Measurements from ENCODE around the gene CAMK1D.

DNA sequence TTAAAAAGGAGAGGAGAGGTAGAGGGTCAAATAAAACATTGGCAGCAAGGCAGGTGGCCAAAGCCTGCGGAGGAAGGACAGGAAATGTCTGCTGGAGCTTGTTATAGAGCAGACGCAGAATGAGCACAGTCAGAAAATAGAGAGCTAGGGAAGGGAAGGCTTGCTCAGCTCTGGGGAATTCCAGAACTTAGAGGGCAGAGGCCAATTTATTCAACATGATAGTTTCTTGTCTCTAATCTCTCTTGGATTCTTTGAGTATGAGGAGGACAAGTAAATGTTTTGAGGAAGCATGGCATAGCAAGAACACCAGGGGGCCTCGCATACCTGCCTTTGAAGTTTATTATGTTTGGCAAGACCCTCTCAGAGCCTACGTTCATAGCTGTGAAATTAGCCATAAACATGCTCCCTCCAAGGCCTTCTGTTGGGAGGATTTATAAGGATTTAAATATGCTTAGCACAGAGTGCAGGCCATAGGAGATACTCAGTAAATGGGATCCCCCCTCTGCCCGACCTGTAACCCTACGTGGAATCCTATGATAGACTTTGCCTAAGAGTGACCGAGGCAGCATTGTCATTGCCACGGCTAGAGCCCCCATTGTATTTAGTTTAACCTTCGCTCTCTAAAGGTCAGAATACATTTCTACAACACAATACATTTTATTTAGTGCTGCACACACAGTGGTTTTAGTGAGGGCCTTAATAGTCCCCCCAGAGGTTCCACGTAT lies 358.3 kb downstream of the CAMK1D start:
- TF ChIP-seq, protein P1, sequence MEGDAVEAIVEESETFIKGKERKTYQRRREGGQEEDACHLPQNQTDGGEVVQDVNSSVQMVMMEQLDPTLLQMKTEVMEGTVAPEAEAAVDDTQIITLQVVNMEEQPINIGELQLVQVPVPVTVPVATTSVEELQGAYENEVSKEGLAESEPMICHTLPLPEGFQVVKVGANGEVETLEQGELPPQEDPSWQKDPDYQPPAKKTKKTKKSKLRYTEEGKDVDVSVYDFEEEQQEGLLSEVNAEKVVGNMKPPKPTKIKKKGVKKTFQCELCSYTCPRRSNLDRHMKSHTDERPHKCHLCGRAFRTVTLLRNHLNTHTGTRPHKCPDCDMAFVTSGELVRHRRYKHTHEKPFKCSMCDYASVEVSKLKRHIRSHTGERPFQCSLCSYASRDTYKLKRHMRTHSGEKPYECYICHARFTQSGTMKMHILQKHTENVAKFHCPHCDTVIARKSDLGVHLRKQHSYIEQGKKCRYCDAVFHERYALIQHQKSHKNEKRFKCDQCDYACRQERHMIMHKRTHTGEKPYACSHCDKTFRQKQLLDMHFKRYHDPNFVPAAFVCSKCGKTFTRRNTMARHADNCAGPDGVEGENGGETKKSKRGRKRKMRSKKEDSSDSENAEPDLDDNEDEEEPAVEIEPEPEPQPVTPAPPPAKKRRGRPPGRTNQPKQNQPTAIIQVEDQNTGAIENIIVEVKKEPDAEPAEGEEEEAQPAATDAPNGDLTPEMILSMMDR (IDR thresholded peaks at IDR 0.05): peak in 4 of 5 experiments; percentile 32 to 50 (median 38)
- TF ChIP-seq POLR2A (IDR thresholded peaks at IDR 0.05): no peak
- TF ChIP-seq POLR2AphosphoS5 (IDR thresholded peaks at IDR 0.05): peak; percentile 58 to 70 (median 68)
- no peak for TF ChIP-seq EP300 (IDR thresholded peaks at IDR 0.05; ENCODE audit: low read depth)
